Parathyroid adenoma (tissue), 2 donors: ENCODE measurements around the gene CATSPERE.

Source experiments
- H2AFZ ChIP-seq: fragments of 300-600 bp; sonication (generic); one replicate; pipeline ENCODE4 v1.7.0; 2017; ENCODE audit warnings: antibody characterized with exemption, mild to moderate bottlenecking
- H3K27ac ChIP-seq: fragments of 300-600 bp; sonication (generic); one replicate; pipeline ENCODE4 v1.7.0; 2017
- H3K27me3 ChIP-seq: fragments of 300-600 bp; sonication (generic); one replicate; pipeline ENCODE4 v1.7.0; 2017; ENCODE audit warnings: low read length; ENCODE audit not compliant: control insufficient read depth, insufficient read depth
- H3K36me3 ChIP-seq: fragments of 300-600 bp; sonication (generic); one replicate; pipeline ENCODE4 v1.7.0; 2017; ENCODE audit warnings: low read length; ENCODE audit not compliant: control insufficient read depth, insufficient read depth
- H3K4me1 ChIP-seq: fragments of 300-600 bp; sonication (generic); one replicate; pipeline ENCODE4 v1.7.0; 2017; ENCODE audit warnings: control low read depth
- H3K4me2 ChIP-seq: fragments of 300-600 bp; sonication (generic); one replicate; pipeline ENCODE4 v1.7.0; 2017; ENCODE audit warnings: low read length
- H3K4me3 ChIP-seq: fragments of 300-600 bp; sonication (generic); one replicate; pipeline ENCODE4 v1.7.0; 2017; ENCODE audit warnings: low read depth, low read length
- H3K79me2 ChIP-seq: fragments of 300-600 bp; sonication (generic); one replicate; pipeline ENCODE4 v1.7.0; 2017; ENCODE audit warnings: control low read depth
- H3K9ac ChIP-seq: fragments of 300-600 bp; sonication (generic); one replicate; pipeline ENCODE4 v1.7.0; 2017; ENCODE audit warnings: mild to moderate bottlenecking
- H3K9me3 ChIP-seq: fragments of 300-600 bp; sonication (generic); one replicate; pipeline ENCODE4 v1.7.0; 2017; ENCODE audit warnings: low read length; ENCODE audit not compliant: control insufficient read depth
- CTCF ChIP-seq: fragments of 300-600 bp; sonication (generic); IDR thresholded peaks from one replicate; pipeline ENCODE4 v1.7.0; 2017; ENCODE audit warnings: antibody characterized with exemption, mild to moderate bottlenecking
- donor health status: primary hyperparathyroidism.

CATSPERE gene

GRCh38 chr1:244636488-244637259 is 175.6 kb downstream of the CATSPERE start:
- no peaks in the 10 kb centered on the region for H3K9me3 ChIP-seq
- no peak for TF ChIP-seq CTCF
- H2AFZ ChIP-seq: no peak overlapping the region
- no peak overlapping the region for H3K4me3 ChIP-seq
- H3K4me2 ChIP-seq: no peak overlapping the region
- H3K27ac ChIP-seq: no peak overlapping the region
- H3K27me3 ChIP-seq: no peaks in the 10 kb centered on the region
- no peak overlapping the region for H3K9ac ChIP-seq
- H3K79me2 ChIP-seq: no peaks in the 10 kb centered on the region
- no peaks in the 10 kb centered on the region for H3K36me3 ChIP-seq
- no peaks in the 10 kb centered on the region for H3K4me1 ChIP-seq

- Histone ChIP-seq H2AFZ (no peak overlapping the region), H3K4me2 (no peak overlapping the region), H3K79me2 (no peaks in the 10 kb centered on the region), H3K27me3 (no peaks in the 10 kb centered on the region), H3K4me1 (no peaks in the 10 kb centered on the region), H3K9ac (no peak overlapping the region), H3K9me3 (no peaks in the 10 kb centered on the region), H3K36me3 (no peaks in the 10 kb centered on the region), H3K27ac (no peak overlapping the region), H3K4me3 (no peak overlapping the region)
- TF ChIP-seq CTCF: no peak
Observed at GRCh38 chr1:244639561-244639960, 178.5 kb downstream of the CATSPERE start.

GRCh38 chr1:244640917-244641316 is 179.8 kb downstream of the CATSPERE start:
- Histone ChIP-seq H2AFZ (no peak overlapping the region), H3K27ac (no peak overlapping the region), H3K79me2 (no peaks in the 10 kb centered on the region), H3K9ac (no peak overlapping the region), H3K9me3 (no peaks in the 10 kb centered on the region), H3K27me3 (no peaks in the 10 kb centered on the region), H3K36me3 (no peaks in the 10 kb centered on the region), H3K4me1 (no peaks in the 10 kb centered on the region), H3K4me2 (no peak overlapping the region), H3K4me3 (no peak overlapping the region)
- no peak for TF ChIP-seq CTCF

- Histone ChIP-seq H3K9ac (no peak overlapping the region), H3K27ac (no peak overlapping the region), H3K36me3 (no peaks in the 10 kb centered on the region), H3K9me3 (no peaks in the 10 kb centered on the region), H3K79me2 (no peaks in the 10 kb centered on the region), H3K27me3 (no peaks in the 10 kb centered on the region), H3K4me2 (no peak overlapping the region), H3K4me1 (no peaks in the 10 kb centered on the region), H3K4me3 (no peak overlapping the region), H2AFZ (no peak overlapping the region)
- TF ChIP-seq CTCF: no peak
Observed at GRCh38 chr1:244642526-244642925, 181.5 kb downstream of the CATSPERE start.

GRCh38 chr1:244642988-244643387 is 181.9 kb downstream of the CATSPERE start:
- no peak overlapping the region for H3K27ac ChIP-seq
- TF ChIP-seq CTCF: no peak
- no peaks in the 10 kb centered on the region for H3K36me3 ChIP-seq
- no peak overlapping the region for H3K4me3 ChIP-seq
- no peaks in the 10 kb centered on the region for H3K9me3 ChIP-seq
- no peak overlapping the region for H3K9ac ChIP-seq
- H3K27me3 ChIP-seq: no peaks in the 10 kb centered on the region
- H3K79me2 ChIP-seq: no peaks in the 10 kb centered on the region
- H3K4me1 ChIP-seq: no peaks in the 10 kb centered on the region
- H3K4me2 ChIP-seq: no peak overlapping the region
- no peak overlapping the region for H2AFZ ChIP-seq
